Hematopoietic multipotent progenitor cell (in vitro differentiated cells): ENCODE results near the gene ADGRD2. TPM values are rescaled to one million over a fixed set of nuclear protein-coding genes. Genes with fewer than 3 reads are reported as not detected.
"Not testable (repeated sequence)": the region's sequence is repeated elsewhere in the genome, so short reads cannot be mapped to it uniquely, and the experiment has no call there.

Source experiments
- DNase-seq, 3 donors: peaks; one replicate each; pipeline ENCODE4 v3.0.0-alpha.2; 2011 to 2015; ENCODE audit warnings: low read depth in 2 of 3, low spot score in 2 of 3
- total RNA-seq: library from RNA; depleted of rRNA; stranded (reverse); fragments of >200 nt; gene quantifications from one replicate; pipeline ENCODE4 v1.2.3, GENCODE V29; 2012

The ADGRD2 gene
- under 0.01 TPM for total RNA-seq

GRCh38 chr9:124450241-124450924 is at the start of gene ADGRD2:
Gene ADGRD2 (plus strand): TSS chr9:124450451. CDS start chr9:124451667, 1,216 bp downstream.
- DNase-seq: peak in 2 of 3 donors; percentile 51 to 60

- DNase-seq: no peak
Measured at GRCh38 chr9:124403246-124403645, 47.0 kb upstream of the ADGRD2 start.

- DNase-seq: no peak
Measured at GRCh38 chr9:124409410-124409809, 40.8 kb upstream of the ADGRD2 start.

GRCh38 chr9:124410321-124410913 is 39.8 kb upstream of the ADGRD2 start:
- DNase-seq: peak in 1 of 3 donors; percentile 25

- no peak for DNase-seq
Measured at GRCh38 chr9:124411514-124412227, 38.6 kb upstream of the ADGRD2 start.

GRCh38 chr9:124412228-124412575 is 38.0 kb upstream of the ADGRD2 start:
- no peak for DNase-seq

- no peak for DNase-seq
Measured at GRCh38 chr9:124414612-124415011, 35.6 kb upstream of the ADGRD2 start.

GRCh38 chr9:124415102-124415851 is 35.0 kb upstream of the ADGRD2 start, which contains the start of gene PSMB7:
Gene PSMB7 (minus strand): TSS chr9:124415442. CDS start chr9:124415425, 17 bp downstream.
- peak; percentile 91 to 98 (median 97) for DNase-seq

GRCh38 chr9:124415852-124416484 is 34.3 kb upstream of the ADGRD2 start:
- DNase-seq: no peak

- no peak for DNase-seq
Measured at GRCh38 chr9:124419832-124420489, 30.3 kb upstream of the ADGRD2 start.

- peak in 2 of 3 donors; percentile 35 to 61 for DNase-seq
Measured at GRCh38 chr9:124420991-124421543, 29.2 kb upstream of the ADGRD2 start.

- DNase-seq: no peak
Measured at GRCh38 chr9:124423155-124423554, 27.1 kb upstream of the ADGRD2 start.

GRCh38 chr9:124423591-124423990 is 26.7 kb upstream of the ADGRD2 start:
- DNase-seq: no peak

GRCh38 chr9:124425733-124426132 is 24.5 kb upstream of the ADGRD2 start:
- not testable (repeated sequence) for DNase-seq

- no peak for DNase-seq
Measured at GRCh38 chr9:124426361-124426760, 23.9 kb upstream of the ADGRD2 start.

GRCh38 chr9:124427281-124427680 is 23.0 kb upstream of the ADGRD2 start:
- no peak for DNase-seq

GRCh38 chr9:124428751-124429529 is 21.3 kb upstream of the ADGRD2 start:
- no peak for DNase-seq

GRCh38 chr9:124429530-124429867 is 20.8 kb upstream of the ADGRD2 start:
- DNase-seq: no peak

- no peak for DNase-seq
Measured at GRCh38 chr9:124436320-124436719, 13.9 kb upstream of the ADGRD2 start.
